ENCODE results near the gene NCSTN.

The NCSTN gene

DNA sequence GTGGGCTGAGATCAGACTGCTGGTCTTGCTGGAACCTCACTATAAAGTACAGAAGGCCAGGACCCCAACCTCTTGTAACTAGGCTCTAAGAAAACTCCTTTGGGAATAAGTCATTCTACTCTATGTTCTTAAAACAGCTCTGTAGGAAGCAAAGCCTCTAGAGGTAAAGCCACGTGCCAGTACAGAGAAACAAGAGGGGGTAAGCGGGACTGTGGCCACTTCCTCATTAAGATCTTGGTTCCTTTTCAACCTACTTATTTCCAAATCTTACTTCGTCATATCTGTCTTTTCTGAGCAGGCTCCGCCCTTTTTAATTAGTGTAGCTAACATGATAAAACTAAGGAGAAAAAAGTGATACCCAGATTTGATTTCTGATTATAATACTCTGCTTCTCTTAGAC, 3.8 kb downstream of the NCSTN start:
- no peak for DNase-seq (ENCODE audit: extremely low read depth in 1 of 2, low read depth in 1 of 2)

DNA sequence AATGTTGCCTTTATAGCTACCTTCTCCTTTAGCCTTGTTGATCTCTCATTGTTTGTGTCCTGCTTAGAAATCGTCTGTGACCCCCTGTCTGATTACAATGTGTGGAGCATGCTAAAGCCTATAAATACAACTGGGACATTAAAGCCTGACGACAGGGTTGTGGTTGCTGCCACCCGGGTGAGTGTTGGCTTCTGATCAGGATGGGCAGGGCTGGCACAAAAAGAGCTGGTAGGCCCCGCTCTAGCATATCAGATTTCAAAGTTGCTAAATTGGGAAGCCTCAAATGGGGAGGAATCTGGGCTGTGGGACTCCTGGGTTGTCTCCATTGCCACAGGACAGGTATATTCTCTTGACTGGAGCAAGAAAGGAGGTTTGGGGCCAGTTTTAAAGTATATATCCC, 8.4 kb downstream of the NCSTN start:
- no peak for DNase-seq (ENCODE audit: extremely low read depth in 1 of 2, low read depth in 1 of 2)

GRCh38 chr1:160352555-160352954, 9.4 kb downstream of the NCSTN start:
- DNase-seq (ENCODE audit: extremely low read depth in 1 of 2, low read depth in 1 of 2) = no peak

DNA sequence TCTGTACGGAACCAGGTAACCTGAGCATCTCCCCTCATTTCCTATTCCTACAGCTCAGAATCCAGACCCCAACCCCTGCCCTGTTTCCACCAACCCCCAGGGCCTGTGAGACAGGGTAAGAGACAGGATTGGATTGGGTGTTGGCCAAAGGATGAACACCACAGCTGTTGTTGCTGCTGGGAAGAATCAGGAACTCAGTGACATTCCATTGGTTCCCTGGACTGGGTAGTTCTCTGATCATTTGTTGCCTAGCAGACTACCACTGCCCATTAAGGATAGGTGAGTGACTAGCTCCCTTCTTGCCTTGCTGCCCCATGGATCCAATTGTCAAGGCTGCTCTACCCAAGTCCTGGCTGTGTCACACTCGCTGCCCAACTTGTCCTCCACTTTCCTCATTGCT, 10.0 kb downstream of the NCSTN start:
- no peak for DNase-seq (ENCODE audit: extremely low read depth in 1 of 2, low read depth in 1 of 2)

- DNase-seq (ENCODE audit: extremely low read depth in 1 of 2, low read depth in 1 of 2) = no peak
These were observed 11.3 kb downstream of the NCSTN start for GRCh38 chr1:160354388-160354985.

DNA sequence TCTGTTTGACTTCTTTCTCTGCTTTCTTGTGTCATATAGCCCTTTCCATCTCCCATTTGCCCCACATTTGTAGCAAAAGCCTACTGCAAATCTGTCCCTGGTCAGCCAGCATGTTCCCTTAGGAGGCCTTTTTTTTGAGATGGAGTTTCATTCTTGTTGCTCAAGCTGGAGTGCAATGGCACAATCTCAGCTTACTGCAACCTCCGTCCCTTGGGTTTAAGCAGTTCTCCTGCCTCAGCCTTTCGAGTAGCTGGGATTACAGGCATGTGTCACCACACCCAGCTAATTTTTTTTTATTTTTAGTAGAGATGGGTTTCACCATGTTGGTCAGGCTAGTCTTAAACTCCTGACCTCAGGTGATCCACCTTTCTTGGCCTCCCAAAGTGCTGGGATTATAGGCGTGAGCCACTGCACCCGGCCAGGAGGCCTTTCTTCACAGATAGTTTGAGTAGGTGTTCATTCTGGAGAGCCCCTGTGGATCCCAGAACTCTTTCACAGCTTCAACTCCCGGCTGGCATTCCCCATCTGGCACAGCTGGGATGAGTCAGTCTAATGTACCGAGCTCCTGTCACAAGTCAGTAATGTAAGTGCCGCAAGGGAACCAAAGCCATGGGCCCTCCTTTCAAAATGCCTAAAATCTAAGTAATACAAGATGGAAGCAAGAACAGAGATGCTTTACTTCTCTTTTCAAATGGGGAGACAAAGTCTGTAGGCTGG, 14.3 kb downstream of the NCSTN start:
- no peak for DNase-seq (ENCODE audit: extremely low read depth in 1 of 2, low read depth in 1 of 2)

GRCh38 chr1:160358073-160358472, 14.9 kb downstream of the NCSTN start:
- no peak for DNase-seq (ENCODE audit: extremely low read depth in 1 of 2, low read depth in 1 of 2)

- no peak for DNase-seq (ENCODE audit: extremely low read depth in 1 of 2, low read depth in 1 of 2)
These were observed 16.5 kb downstream of the NCSTN start for GRCh38 chr1:160359559-160360226.

DNA sequence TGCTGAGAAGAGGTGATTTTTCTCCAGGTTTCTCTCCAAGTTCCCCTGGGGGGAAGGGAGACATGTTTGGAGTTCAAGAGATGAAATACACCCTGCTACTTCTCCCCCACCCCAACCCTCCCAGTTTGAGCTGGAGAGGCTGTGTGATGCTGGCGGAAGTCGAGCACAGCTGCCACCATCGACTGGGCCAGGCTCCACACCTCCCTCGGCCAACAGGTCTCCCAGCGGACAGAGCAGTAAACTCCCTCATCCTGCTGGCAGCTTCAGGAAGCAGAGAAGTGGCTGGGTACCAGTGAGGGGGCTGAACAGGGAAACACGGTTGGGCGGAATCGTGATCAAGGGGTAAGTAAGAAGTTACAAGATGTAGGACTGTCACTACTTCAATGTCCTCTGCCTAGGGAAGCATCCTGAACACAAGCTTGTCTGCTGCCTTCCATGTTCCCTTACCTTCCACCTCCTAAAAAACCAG, 17.1 kb downstream of the NCSTN start:
- no peak for DNase-seq (ENCODE audit: extremely low read depth in 1 of 2, low read depth in 1 of 2)

DNA sequence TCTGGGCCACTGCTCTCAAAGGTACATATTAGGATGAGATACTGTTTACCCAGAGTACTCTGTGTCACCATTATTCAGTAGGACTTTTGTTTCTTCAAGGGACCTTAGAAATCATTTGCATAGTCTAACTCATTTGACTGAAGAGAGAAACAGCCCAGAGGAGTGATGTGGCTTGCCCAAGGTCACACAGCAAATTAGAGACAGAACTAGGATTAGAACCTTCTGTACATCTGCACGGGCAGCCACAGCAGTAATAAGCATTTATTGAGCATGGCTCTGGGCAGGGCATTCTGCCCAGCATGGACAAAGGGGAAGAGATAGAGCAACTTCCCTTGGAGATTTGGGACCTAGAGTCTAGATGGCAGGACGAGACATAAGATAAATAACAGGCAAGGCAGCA, 18.0 kb downstream of the NCSTN start:
- no peak for DNase-seq (ENCODE audit: extremely low read depth in 1 of 2, low read depth in 1 of 2)

DNA sequence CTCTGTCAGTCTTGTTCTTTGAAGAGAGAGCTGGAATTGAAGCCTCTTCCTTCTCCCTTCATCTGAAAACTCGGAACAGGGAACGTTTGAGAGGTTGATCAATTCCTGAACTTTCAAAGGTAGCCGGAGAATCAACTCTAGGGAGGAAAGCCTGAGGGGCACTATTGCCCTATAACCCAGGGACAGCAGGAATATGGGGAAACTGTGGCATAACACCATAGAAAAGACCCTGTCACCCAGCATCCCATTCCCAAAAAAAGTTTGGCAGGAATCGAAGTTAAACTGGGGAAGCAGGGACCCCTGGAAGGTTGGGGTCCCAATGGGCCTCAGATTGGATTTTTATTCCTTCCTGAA, 18.6 kb downstream of the NCSTN start:
- DNase-seq (ENCODE audit: extremely low read depth in 1 of 2, low read depth in 1 of 2) = no peak

- no peak for DNase-seq (ENCODE audit: extremely low read depth in 1 of 2, low read depth in 1 of 2)
These were observed 19.2 kb downstream of the NCSTN start for GRCh38 chr1:160362168-160362957.

DNA sequence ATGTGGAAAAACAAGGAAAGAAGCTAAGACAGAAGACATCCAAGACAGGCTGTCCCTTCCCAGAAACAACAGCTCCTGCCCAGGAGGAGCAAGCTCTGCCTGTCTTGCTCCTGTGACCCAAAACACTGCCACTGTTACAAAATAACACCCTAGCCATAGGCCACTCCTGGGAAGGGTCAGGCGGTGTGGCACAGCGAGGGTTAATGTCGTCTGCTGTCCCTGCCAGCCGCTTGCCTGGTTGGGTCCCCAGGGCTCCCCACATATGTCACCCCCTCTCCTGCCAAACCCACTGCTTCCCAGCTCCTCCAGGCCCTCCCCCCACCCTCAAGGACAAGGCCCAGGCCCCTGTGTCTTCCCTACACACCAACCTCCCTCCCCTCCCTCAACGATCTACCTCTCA, 19.8 kb downstream of the NCSTN start:
- DNase-seq (ENCODE audit: extremely low read depth in 1 of 2, low read depth in 1 of 2) = no peak

DNA sequence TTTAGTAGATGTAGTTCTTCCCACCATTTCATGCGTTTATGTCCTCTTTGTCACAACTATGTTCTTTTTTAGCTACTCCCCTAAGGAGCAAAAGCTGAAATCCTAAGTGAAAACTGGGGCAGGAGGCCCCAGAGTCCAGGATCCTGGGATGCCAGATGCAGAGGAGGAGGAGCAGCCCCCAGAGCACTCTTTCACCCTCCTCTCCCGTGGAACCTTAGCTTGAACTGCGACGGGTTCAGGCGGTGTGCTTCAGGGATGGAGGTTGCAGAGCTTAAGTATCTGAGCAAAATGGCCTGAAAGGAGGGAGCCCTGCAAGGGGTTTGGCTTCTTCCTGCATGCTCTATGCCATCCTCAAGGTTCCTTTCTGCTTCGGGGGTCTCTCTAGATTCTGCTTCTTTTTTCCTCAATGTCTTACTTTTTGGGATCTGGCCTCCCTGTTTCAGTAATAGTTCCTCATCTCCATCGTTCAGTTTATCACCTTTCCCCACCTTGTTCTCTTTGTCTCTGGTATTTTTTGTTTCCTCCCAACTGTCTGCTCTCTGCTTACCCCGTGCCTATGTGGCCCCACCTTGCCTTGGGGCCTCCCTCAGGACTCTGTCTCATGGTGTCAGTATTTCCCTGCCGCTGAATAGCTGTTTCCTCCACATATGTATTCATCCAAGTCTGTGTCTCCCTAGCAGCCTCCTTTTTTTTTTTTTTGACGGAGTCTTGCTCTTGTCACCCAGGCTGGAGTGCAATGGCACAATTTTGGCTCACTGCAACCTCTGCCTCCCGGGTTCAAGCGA, 21.0 kb downstream of the NCSTN start:
- no peak for DNase-seq (ENCODE audit: extremely low read depth in 1 of 2, low read depth in 1 of 2)

DNA sequence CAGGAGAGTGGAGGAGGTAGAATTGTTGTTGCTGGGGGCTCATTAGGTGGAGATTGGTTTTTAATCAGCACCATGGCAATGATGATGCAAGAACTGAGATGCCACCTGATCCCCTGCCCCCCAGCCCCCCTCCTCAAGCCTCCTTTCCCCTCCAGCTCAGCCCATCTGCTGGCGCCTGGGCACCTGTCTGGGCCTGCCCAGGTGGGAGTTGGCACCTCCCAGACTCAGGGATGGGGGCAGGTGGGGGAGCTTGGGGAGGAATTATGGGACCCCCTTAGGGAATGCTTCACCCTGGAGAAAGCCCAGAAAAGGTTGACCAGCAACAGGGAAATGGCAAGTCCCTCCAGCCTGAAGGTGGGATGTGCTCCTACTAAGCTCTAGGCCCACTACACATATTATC, 22.1 kb downstream of the NCSTN start:
- DNase-seq (ENCODE audit: extremely low read depth in 1 of 2, low read depth in 1 of 2) = no peak

GRCh38 chr1:160366731-160367515, 23.7 kb downstream of the NCSTN start, which contains the start of gene NHLH1:
TSS of gene NHLH1 (plus strand) at chr1:160367071. CDS start at chr1:160370732, 3,661 bp downstream.
- no peak for DNase-seq (ENCODE audit: extremely low read depth in 1 of 2, low read depth in 1 of 2)

GRCh38 chr1:160367516-160367900, 24.3 kb downstream of the NCSTN start:
- no peak for DNase-seq (ENCODE audit: extremely low read depth in 1 of 2, low read depth in 1 of 2)

- no peak for DNase-seq (ENCODE audit: extremely low read depth in 1 of 2, low read depth in 1 of 2)
These were observed 25.0 kb downstream of the NCSTN start for GRCh38 chr1:160367934-160368923.

DNA sequence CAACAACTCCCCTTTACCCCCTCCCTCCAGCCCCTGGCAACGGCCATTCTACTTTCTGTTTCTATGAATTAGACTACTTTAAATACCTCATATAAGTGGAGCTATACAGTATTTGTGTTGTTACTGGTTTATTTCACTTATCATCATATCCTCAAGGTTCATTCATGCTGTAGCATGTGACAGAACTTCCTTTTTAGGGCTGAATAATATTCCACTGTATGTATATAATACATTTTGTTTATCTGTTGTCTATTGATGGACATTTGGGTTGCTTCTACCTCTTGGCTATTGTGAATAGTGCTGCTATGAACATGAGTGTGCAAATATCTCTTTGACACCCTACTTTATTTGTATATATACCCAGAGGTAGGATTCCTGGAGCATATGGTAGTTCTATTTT, 25.9 kb downstream of the NCSTN start:
- DNase-seq (ENCODE audit: extremely low read depth in 1 of 2, low read depth in 1 of 2) = no peak
